GM12801 (cell line): ENCODE measurements around the gene AGBL1.

Source experiments
- CTCF ChIP-seq: IDR thresholded peaks from one replicate; pipeline ENCODE4 v1.5.1; 2011; ENCODE audit warnings: control low read depth; ENCODE audit not compliant: insufficient read length; ENCODE audit errors: extremely low read depth

The AGBL1 gene

GRCh38 chr15:86876387-86876944 is 796.8 kb downstream of the AGBL1 start:
- no peak for TF ChIP-seq CTCF

GRCh38 chr15:86877171-86877631 is 797.5 kb downstream of the AGBL1 start:
- no peak for TF ChIP-seq CTCF

DNA sequence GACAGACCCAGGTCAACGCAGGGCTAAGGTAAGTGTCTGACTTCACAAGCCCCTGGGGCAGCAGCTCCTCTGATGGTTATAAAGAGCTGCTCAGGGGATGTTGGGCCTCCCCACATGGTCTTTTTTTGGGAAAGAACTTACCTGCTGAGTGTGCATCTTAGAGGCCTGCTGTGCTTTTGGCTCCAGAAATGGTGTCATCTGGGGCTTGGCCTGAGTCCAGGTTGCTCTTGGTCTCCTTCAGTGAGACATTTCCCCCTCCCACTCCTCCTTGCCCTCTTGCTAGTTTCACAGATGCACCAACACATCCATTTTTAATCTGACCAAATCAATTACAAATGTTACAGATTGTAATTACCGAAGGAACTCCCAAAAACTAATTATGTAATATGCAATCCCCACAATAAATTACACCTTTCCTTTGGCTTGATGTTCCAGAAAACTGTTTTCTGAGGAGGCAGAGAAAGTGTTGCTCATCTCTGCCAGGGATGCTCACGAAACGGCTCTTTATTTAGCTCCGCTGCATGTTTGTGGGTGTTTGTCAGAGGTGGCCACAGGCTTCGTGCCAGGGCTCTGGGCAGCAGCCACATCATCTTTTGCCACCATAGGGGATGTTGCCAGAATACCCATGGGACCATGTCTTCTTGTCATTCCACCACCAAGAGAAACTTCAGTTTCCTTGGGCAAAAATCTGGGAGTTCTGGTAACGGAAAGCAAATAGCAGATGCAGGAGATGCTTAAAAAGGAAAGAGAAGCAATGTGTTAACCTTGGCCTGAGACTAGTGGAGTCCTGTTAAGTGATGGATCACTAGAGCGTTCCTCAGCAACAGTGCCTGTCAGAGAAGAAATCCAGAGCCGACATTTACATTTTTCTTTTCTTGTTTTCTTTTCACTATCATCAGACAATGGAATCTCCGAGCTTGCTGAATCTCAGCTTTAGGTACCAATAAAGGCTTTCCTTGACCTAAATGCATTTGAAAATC is 799.9 kb downstream of the AGBL1 start:
- no peak for TF ChIP-seq CTCF

DNA sequence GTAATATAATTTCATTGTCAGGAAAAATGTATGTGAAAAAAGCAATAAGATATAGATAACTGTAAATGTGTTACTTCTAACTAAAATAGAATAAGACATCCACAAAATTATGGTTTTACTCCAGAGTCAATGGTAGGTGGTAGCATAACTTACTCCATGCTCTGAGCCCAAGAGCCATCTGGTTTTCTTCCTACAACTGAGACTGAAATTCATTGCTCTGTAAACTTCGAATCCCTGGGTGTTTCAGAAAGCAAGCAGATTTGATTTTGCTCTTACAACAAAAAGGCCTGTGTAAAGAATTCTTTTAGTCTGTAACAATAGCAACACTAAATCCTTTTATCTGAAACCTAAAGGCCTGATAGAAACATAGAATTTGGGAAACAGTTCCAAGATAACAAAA is 805.9 kb downstream of the AGBL1 start:
- no peak for TF ChIP-seq CTCF

DNA sequence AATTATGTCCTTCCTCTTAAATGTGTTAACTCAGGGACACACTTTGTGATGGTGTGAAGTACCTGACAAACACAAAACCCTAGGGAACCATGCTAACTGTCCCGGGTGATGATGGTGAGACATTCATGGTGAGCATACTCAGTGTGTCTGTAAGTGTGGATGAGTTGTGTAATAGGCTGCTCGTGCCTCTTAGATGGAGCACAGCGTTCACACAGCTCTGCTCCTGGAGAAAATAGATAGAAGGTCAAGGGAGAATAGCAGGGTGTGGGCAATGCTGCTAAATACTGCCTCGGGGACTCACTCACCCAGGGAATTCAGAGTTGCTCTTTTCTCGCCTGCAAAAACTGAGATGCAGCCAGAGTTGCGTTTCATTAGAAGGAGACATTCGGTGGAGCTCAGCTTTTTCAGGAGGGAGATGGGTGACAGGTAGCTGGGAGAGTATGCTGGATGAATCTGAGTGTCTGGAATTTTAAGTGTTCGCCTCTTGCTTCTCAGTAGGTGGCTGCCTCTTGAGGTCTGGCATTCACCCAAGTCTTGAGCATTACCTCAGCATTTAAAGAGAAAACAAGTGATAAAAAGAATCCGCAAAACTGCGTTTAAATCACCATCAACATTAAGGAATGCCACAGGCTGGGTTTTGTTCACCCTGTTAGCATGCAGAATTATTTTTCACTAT is 813.2 kb downstream of the AGBL1 start:
- no peak for TF ChIP-seq CTCF

DNA sequence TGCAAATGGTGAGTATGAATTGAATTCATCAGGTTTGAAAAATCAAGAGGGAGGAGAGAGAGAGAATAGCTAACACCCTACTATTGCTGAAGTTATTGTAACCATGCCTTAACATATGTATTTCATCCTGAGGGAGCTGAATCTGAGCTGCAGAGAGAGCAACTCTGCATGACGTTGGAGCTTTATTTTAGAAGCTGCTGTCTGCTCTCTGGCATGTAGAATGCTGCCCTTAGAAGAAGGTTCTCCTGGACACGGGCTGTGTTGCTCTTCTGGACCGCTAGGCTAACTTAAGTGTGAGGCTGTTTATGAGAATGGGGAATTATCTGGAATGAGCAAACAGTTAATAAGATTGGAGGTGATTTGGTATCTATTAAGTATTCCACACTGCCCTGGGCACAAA is 814.6 kb downstream of the AGBL1 start:
- TF ChIP-seq CTCF: no peak

GRCh38 chr15:86903642-86904421 is 824.2 kb downstream of the AGBL1 start:
- no peak for TF ChIP-seq CTCF
